Stomach (tissue), 4 donors: ENCODE data around the gene DDX11.
"Not testable (repeated sequence)": the region's sequence is repeated elsewhere in the genome, so short reads cannot be mapped to it uniquely, and the experiment has no call there.

Experiments
- CTCF ChIP-seq, 7 experiments: fragments of 450-650 bp in 4 of 7; fragments of 200-600 bp in 3 of 7; sonication (generic) in 3 of 7; IDR thresholded peaks; one replicate each; pipeline ENCODE4 v1.5.1; 2016 to 2019; ENCODE audit warnings: antibody characterized with exemption in 7 of 7, control low read depth in 2 of 7, mild to moderate bottlenecking in 1 of 7
- EP300 ChIP-seq: sonication (generic); formaldehyde crosslinking; IDR thresholded peaks from one replicate; pipeline ENCODE4 v1.6.1; 2017; ENCODE audit warnings: antibody characterized with exemption

- not testable (repeated sequence) for TF ChIP-seq CTCF (IDR thresholded peaks at IDR 0.05); EP300
These were observed 25.8 kb downstream of the DDX11 start for GRCh38 chr12:31099434-31099833.
